IMR-90 (cell line): Measurements from ENCODE around the gene KDM6A. TPM values are rescaled to one million over a fixed set of nuclear protein-coding genes. Genes with fewer than 3 reads are reported as not detected.

Source experiments
- ATAC-seq: fragments of 200-7000 bp; cut with Tn5 transposase; 2 replicates; pipeline ENCODE4 v1.9.1; 2020; ENCODE audit warnings: low read depth, mild to moderate bottlenecking, moderate library complexity
- BruUV-seq: library from RNA; stranded (reverse); fragments of 400-500 nt; replicated peaks from 2 replicates; lab custom pipeline; 2021; lab: Mats Ljungman, UMichigan
- CTCF ChIA-PET: fragments of 300-600 bp; formaldehyde crosslinking; extraction: SDS; loops from one replicate; lab custom pipeline; 2021; ENCODE audit warnings: antibody characterized with exemption; lab: Yijun Ruan, JAX
- POLR2A ChIA-PET: fragments of 300-600 bp; sonication (Branson Sonifier 250); formaldehyde crosslinking; loops from one replicate; lab custom pipeline; 2022; ENCODE audit warnings: antibody characterized with exemption; ENCODE audit not compliant: unreplicated experiment; lab: Charles Lee
- DNase-seq: peaks from one replicate; pipeline ENCODE4 v3.0.0; 2013
- H2AFZ ChIP-seq: replicated peaks from 2 replicates; pipeline ENCODE3; 2013; ENCODE audit warnings: low read length, mild to moderate bottlenecking; ENCODE audit not compliant: poor library complexity
- H2AK5ac ChIP-seq: 2 replicates; pipeline ENCODE4 v1.6.1; 2013; ENCODE audit warnings: low read depth, low read length, inconsistent platforms
- H2AK9ac ChIP-seq: replicated peaks from 2 replicates; pipeline ENCODE3; 2013; ENCODE audit warnings: mild to moderate bottlenecking, low read depth, low read length, moderate library complexity; ENCODE audit not compliant: poor library complexity
- H2BK120ac ChIP-seq: 2 replicates; pipeline ENCODE4 v1.6.1; 2013; ENCODE audit warnings: low read depth, low read length, inconsistent platforms
- H2BK15ac ChIP-seq: 3 replicates; pipeline ENCODE4 v1.6.1; 2013; ENCODE audit warnings: low read depth, low read length, inconsistent platforms
- H2BK20ac ChIP-seq: 2 replicates; pipeline ENCODE4 v1.6.1; 2013; ENCODE audit warnings: low read depth, mild to moderate bottlenecking, inconsistent platforms, low read length, moderate library complexity
- H2BK5ac ChIP-seq: 2 replicates; pipeline ENCODE4 v1.6.1; 2013; ENCODE audit warnings: mild to moderate bottlenecking, low read depth, low read length, inconsistent platforms; ENCODE audit not compliant: poor library complexity, severe bottlenecking
- H3K14ac ChIP-seq: replicated peaks from 2 replicates; pipeline ENCODE4 v1.6.1; 2013; ENCODE audit warnings: low read depth, low read length, inconsistent platforms
- H3K18ac ChIP-seq: 2 replicates; pipeline ENCODE4 v1.6.1; 2013; ENCODE audit warnings: low read depth, low read length, control low read depth
- H3K23ac ChIP-seq: 2 replicates; pipeline ENCODE4 v1.6.1; 2013; ENCODE audit warnings: low read depth, low read length, inconsistent platforms
- H3K27ac ChIP-seq: 2 replicates; pipeline ENCODE4 v1.5.1; 2013; ENCODE audit warnings: mild to moderate bottlenecking, control low read depth, low read length; ENCODE audit not compliant: insufficient read depth
- H3K27me3 ChIP-seq: 2 replicates; pipeline ENCODE4 v1.6.1; 2013; ENCODE audit warnings: low read length; ENCODE audit not compliant: control insufficient read depth, insufficient read depth
- H3K36me3 ChIP-seq: 2 replicates; pipeline ENCODE4 v1.6.1; 2013; ENCODE audit warnings: low read length, mixed read lengths; ENCODE audit not compliant: control insufficient read depth, insufficient read depth
- H3K4ac ChIP-seq: 2 replicates; pipeline ENCODE4 v1.6.1; 2013; ENCODE audit warnings: low read depth, low read length, inconsistent platforms
- H3K4me1 ChIP-seq: 2 replicates; pipeline ENCODE4 v1.6.1; 2013; ENCODE audit warnings: low read length, mixed read lengths; ENCODE audit not compliant: control insufficient read depth, insufficient read depth
- H3K4me2 ChIP-seq: 2 replicates; pipeline ENCODE4 v1.6.1; 2013; ENCODE audit warnings: low read depth, mild to moderate bottlenecking, control low read depth, low read length, moderate library complexity
- H3K4me3 ChIP-seq: 2 replicates; pipeline ENCODE4 v1.5.1; 2013; ENCODE audit warnings: low read depth, mild to moderate bottlenecking, control low read depth, low read length, moderate library complexity; ENCODE audit not compliant: insufficient read depth
- H3K56ac ChIP-seq: 2 replicates; pipeline ENCODE4 v1.6.1; 2013; ENCODE audit warnings: low read length, inconsistent platforms; ENCODE audit not compliant: insufficient read depth; ENCODE audit errors: extremely low read depth
- H3K79me1 ChIP-seq, 2 experiments: 2 replicates each; pipeline ENCODE4 v1.6.1; 2013; ENCODE audit warnings: low read length in 2 of 2, inconsistent platforms in 1 of 2, low read depth in 1 of 2
- H3K9ac ChIP-seq: 2 replicates; pipeline ENCODE4 v1.6.1; 2013; ENCODE audit warnings: low read depth, low read length, control low read depth
- H3K9me1 ChIP-seq: 2 replicates; pipeline ENCODE4 v1.6.1; 2013; ENCODE audit warnings: low read length, inconsistent platforms; ENCODE audit not compliant: insufficient read depth
- H3K9me3 ChIP-seq: 2 replicates; pipeline ENCODE4 v1.6.1; 2013; ENCODE audit warnings: low read length; ENCODE audit not compliant: control insufficient read depth, insufficient read depth
- H4K20me1 ChIP-seq: 2 replicates; pipeline ENCODE4 v1.6.1; 2013; ENCODE audit warnings: low read length, inconsistent platforms; ENCODE audit not compliant: insufficient read depth
- H4K5ac ChIP-seq: 2 replicates; pipeline ENCODE4 v1.6.1; 2013; ENCODE audit warnings: mild to moderate bottlenecking, low read depth, low read length, control low read depth
- H4K8ac ChIP-seq, 2 experiments: 2 replicates each; pipeline ENCODE4 v1.6.1; 2013; ENCODE audit warnings: low read depth in 2 of 2, low read length in 2 of 2, control low read depth in 1 of 2, inconsistent platforms in 1 of 2
- H4K91ac ChIP-seq: 2 replicates; pipeline ENCODE4 v1.6.1; 2013; ENCODE audit warnings: low read depth, low read length, inconsistent platforms; ENCODE audit not compliant: insufficient read depth
- BHLHE40 ChIP-seq: fragments of 150-350 bp; IDR thresholded peaks from 2 replicates; pipeline ENCODE4 v1.6.1; 2016; ENCODE audit warnings: mild to moderate bottlenecking, low read depth, low read length
- MAZ ChIP-seq: IDR thresholded peaks from 2 replicates; pipeline ENCODE4 v1.6.1; 2012; ENCODE audit warnings: low read depth, mild to moderate bottlenecking, low read length, improper control_type of control experiment, moderate library complexity, borderline replicate concordance
- RAD21 ChIP-seq: IDR thresholded peaks from 2 replicates; pipeline ENCODE4 v1.6.1; 2012; ENCODE audit warnings: low read length, improper control_type of control experiment
- SMC3 ChIP-seq: fragments of 150-350 bp; IDR thresholded peaks from 2 replicates; pipeline ENCODE4 v1.6.1; 2016; ENCODE audit warnings: low read depth, mild to moderate bottlenecking, antibody characterized with exemption, low read length, moderate library complexity
- WGBS, 2 experiments: methylation state at CpG; one replicate each; pipeline versions ENCODE4 v1.1.5 to v1.1.7; 2013; ENCODE audit warnings: missing lambda C conversion rate in 2 of 2; ENCODE audit not compliant: insufficient read length in 1 of 2; ENCODE audit errors: extremely low coverage in 2 of 2; 5-methylcytosine and 5-hydroxymethylcytosine counted together
- dilution Hi-C: fragments of 300-500 bp; cut with HindIII; formaldehyde crosslinking; loops from one replicate; pipeline ENCODE4 v1.14.3; 2018; ENCODE audit warnings: low sequenced_read_pairs; ENCODE audit not compliant: unreplicated experiment
- in situ Hi-C: fragments of 300-500 bp; cut with MboI; formaldehyde crosslinking; loops from 3 replicates; pipeline ENCODE4 v1.14.3; 2019; ENCODE audit warnings: low sequenced_read_pairs, inconsistent platforms, mixed read lengths
- intact Hi-C: fragments of 100-400 bp; cut with micrococcal nuclease; formaldehyde crosslinking; loops from 2 replicates; pipeline ENCODE4 v1.10.0; 2022
- polyA plus RNA-seq, 3 experiments: library from polyadenylated mRNA; depleted of rRNA; stranded (reverse); fragments of >200 nt; gene quantifications; 2 replicates each; pipeline ENCODE4 v1.2.3, GENCODE V29; 2012; ENCODE audit warnings: low replicate concordance in 1 of 3
- total RNA-seq: library from RNA; depleted of rRNA; stranded (reverse); fragments of >200 nt; gene quantifications from 2 replicates; pipeline ENCODE4 v1.2.3, GENCODE V29; 2012

Gene KDM6A
- total and polyA plus RNA-seq, 2 of the 4 experiments (the other 2 are of a cell fraction), result 11.7 to 24.9 TPM

- H2BK120ac ChIP-seq, result no peak overlapping the region
- no peak for ATAC-seq
- H3K27ac ChIP-seq, result no peak overlapping the region
- no peaks in the 10 kb centered on the region for H3K4me1 ChIP-seq
- H3K9me3 ChIP-seq, result 0 out of 2 replicates have a peak, but pooled peaks cover 4% of the 10 kb centered on the region
- intact Hi-C loops, result no loop called here
- H3K9me1 ChIP-seq, result no peaks in the 10 kb centered on the region
- H4K8ac ChIP-seq, result no peak overlapping the region
- no peak overlapping the region for H3K18ac ChIP-seq
- TF ChIP-seq SMC3 (no peak), RAD21 (no peak), BHLHE40 (no peak), MAZ (no peak)
- H3K23ac ChIP-seq, result no peak overlapping the region
- H4K91ac ChIP-seq, result no peak overlapping the region
- H2AFZ ChIP-seq, result no peak overlapping the region
- no TSS peak for BruUV-seq
- no CpG with 5 or more reads among the region's 3 CpGs for WGBS, 2 experiments
- CTCF ChIA-PET, result no interaction called here
- H4K20me1 ChIP-seq, result peaks cover 14% of the 10 kb centered on the region; the same call in 1 of the 2 replicates
- H4K5ac ChIP-seq, result no peak overlapping the region
- H3K27me3 ChIP-seq, result no peaks in the 10 kb centered on the region
- H3K79me1 ChIP-seq, result peaks cover 10 to 35% of the 10 kb centered on the region in 2 experiments
- H2BK20ac ChIP-seq, result no peak overlapping the region
- in situ Hi-C loops, result no loop called here
- H2BK5ac ChIP-seq, result no peak overlapping the region
- H3K4me3 ChIP-seq, result no peak overlapping the region
- no peak overlapping the region for H3K9ac ChIP-seq
- H3K4ac ChIP-seq, result no peak overlapping the region
- H2BK15ac ChIP-seq, result no peak overlapping the region
- dilution Hi-C loops, result no loop called here
- H2AK5ac ChIP-seq, result no peak overlapping the region
- no peak overlapping the region for H2AK9ac ChIP-seq
- DNase-seq, result no peak
- no peak overlapping the region for H3K56ac ChIP-seq
- POLR2A ChIA-PET, result no interaction called here
- no peak overlapping the region for H3K14ac ChIP-seq
- no peaks in the 10 kb centered on the region for H3K36me3 ChIP-seq
- no peak overlapping the region for H3K4me2 ChIP-seq
Measured at GRCh38 chrX:44943007-44943406, 70.0 kb downstream of the KDM6A start.
